Measurements from ENCODE around the gene WWC2.

GRCh38 chr4:183081116-183081469 lies 18.0 kb upstream of the WWC2 start:
- no peak for TF ChIP-seq GATA2 (IDR thresholded peaks at IDR 0.05; ENCODE audit: low read depth, low read length)
- TF ChIP-seq GATA3 (IDR thresholded peaks at IDR 0.05; ENCODE audit: low read depth, low read length): no peak
